NCI-H1930 (cell line): ENCODE data around the gene LMCD1.
"Not testable (repeated sequence)": the region's sequence is repeated elsewhere in the genome, so short reads cannot be mapped to it uniquely, and the experiment has no call there.

Source experiments
- DNase-seq, 2 experiments: peaks; one replicate each; lab custom pipeline; 2025; lab: John Stamatoyannopoulos, UW

Gene LMCD1

DNA sequence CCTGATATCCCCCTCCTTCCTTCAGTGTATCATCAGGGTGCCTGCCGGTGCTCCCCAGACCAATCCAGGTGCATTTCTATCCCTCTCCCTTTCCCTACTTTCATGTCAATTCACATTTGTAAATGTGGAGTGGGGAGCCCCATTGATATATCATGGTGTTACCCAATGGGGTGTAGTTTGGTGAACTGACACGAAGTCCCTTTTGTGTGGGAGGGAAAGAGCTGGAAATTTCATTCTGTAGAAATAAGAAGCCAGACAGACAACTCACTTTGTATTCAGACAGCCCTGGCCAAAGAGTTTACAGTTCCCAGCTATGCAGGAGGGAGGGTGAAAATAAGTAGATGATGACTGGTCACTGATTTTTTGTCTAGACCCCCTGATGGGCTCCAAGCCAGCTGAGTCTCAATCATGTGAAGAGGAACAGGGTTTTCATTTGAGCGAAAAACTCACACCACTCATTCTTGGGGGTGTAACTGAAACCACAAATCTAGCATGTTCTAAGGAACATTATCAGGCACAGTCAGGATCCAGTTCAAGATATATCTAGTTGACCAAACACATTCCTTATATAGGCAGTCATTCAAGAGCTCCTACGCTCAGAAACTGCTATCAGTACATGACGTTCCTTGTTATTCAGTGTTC lies 58.9 kb downstream of the LMCD1 start:
- no peak for DNase-seq

GRCh38 chr3:8561370-8561769 lies 59.7 kb downstream of the LMCD1 start:
- no peak for DNase-seq

DNA sequence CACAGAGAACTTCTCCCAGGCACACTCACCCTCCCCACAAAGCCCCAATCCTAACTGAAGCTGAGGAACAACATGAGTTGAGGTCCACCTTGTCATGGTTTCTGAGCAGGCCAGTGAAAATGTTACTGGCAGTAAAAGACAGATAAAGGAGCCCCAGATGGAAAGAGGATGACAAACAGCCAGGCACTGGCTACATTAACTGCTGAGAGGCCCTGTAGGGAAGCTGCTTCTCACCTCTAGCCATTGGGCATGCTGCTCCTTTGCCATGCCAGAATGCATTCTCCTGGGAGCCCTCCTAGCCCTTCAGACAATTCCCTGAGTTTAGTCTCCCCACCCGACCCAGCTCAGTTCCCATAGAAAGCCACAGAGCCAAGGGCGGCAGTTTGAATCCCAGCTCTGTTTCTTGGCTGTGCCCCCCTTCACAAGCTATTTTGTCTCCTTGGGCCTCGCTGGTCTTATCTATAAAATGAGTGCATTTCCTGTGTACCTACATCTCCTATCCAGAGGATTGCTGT lies 60.5 kb downstream of the LMCD1 start:
- no peak for DNase-seq

GRCh38 chr3:8563146-8563545 lies 61.5 kb downstream of the LMCD1 start:
- DNase-seq = no peak

GRCh38 chr3:8563597-8563996 lies 62.0 kb downstream of the LMCD1 start:
- DNase-seq = no peak

DNA sequence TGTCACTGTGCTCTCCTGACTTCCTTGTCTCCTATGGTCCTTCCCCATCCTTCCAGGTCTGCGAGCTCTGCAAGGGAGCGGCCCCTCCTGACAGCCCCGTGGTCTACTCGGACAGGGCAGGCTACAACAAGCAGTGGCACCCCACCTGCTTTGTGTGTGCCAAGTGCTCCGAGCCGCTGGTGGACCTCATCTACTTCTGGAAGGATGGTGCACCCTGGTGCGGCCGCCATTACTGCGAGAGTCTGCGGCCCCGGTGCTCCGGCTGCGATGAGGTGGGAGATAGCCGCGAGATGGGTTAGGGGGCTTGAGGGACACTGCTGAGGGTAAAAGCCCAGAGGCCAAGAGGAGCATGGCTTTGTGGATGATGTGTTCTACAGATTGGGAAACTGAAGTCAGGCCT lies 63.8 kb downstream of the LMCD1 start:
- no peak for DNase-seq

DNA sequence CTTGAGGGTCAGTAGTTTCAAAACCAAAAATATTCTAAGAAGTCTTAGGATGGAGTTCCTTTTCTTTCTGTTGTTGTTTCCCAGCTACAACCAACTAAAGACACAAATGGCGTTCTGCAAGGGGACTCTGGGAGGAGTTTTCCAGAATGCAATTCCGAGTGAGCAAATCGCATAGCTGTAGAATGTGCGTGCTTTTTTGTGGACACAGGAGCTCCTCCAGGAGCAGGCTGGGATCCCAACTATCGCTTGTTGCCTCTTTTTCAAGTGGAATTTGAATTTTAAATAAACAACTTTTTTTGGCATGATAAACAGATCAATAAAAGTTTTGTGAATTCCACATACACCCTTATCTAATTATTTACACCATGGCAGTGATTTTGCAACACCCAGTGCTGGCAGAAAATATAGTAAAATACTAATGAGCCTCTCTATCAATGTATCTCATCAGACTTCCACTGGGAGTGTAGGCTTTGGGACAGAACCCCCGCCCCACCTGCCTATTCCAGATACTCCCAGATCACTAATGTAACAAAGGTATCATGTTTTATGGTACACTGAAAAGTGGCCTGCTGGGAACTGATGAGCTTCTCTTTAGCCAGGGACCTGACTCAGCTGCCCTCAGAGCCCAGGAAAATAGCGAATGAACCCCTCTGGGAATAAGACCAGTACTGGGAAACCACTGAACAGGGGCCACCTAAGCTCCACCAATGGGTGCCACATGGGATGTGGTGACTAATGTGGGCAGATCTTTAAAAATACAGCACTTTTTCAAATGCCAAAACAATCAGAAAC lies 66.4 kb downstream of the LMCD1 start:
- DNase-seq = no peak

DNA sequence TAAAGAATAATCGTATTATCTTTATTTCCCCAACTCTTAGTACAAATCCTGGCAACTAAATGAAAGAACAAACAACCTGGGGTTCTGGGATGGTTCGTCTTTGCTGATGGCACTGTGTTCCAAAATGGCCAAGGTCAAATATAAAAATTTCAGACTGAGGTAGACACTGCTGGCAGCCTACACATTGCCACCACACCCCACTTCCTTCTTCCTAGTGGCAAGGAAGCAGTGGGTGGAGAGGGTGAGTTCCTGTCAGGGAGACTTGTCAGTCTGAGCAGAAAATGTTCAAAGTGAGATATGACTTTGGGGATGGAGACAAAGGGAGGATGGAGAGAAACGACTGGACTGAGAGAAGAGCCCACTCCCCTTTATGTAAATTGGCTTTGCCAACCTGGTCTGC lies 69.6 kb downstream of the LMCD1 start:
- no peak for DNase-seq

GRCh38 chr3:8573342-8573926 lies 71.8 kb downstream of the LMCD1 start:
- no peak for DNase-seq

DNA sequence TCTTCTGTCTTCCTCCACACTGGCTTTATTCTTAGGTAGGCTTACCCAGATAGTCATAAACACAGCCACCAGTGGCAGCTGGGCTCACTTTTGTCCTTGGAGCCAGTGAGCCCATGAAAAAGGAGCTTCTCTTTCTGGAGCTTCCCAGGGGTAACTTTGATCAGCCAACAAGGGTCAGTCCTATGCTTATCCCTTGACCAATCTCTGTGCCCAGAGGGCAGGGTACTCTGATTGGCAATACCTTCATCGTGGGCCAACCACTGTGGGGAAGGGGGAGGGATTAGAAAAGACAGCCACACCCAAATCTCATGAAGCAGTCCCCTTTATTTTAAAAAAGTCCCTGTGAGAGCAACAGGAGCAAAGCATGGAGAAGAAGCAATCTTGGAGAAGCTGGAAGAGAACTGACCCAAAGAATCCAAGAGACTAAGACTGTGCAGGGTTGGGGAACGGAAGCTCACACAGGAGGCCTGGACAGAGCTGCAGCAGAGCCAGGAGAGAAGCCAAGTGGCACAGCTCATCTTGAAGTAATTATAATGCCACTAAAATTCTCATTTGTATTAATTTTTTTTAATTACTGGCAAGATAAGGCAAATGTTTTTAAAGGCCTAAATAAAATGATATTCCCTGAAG lies 72.5 kb downstream of the LMCD1 start:
- DNase-seq = no peak

DNA sequence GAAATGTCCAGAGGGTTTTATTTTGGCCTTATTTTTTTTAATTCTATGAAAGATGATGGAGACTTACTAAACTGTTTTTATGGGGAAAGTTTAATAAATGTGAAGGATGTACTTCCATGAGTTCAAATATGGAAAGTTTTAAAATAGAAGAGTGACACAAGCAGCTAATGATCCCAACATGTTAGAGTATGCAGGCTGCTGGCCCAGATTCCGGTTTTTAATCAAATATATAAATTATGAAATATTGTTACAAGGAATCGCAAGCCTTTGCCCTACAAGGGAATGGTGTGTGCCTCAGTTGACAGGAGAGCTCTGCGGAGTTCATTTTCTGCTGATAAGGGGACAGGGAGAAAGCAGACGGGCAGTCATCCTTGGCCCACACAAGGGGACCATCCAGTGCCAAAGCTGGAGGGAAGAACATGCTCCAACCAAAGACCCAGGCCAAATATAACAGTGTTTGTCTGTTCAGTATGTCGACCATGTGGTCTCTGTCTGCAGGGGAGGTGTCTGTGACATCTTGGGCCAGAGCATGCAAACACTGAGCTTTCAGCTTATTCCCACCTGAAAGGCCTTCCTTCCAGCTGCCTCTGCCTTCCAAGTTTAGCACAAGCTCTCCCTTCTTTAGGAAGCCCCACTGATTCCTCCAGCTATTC lies 73.2 kb downstream of the LMCD1 start:
- DNase-seq = no peak

DNA sequence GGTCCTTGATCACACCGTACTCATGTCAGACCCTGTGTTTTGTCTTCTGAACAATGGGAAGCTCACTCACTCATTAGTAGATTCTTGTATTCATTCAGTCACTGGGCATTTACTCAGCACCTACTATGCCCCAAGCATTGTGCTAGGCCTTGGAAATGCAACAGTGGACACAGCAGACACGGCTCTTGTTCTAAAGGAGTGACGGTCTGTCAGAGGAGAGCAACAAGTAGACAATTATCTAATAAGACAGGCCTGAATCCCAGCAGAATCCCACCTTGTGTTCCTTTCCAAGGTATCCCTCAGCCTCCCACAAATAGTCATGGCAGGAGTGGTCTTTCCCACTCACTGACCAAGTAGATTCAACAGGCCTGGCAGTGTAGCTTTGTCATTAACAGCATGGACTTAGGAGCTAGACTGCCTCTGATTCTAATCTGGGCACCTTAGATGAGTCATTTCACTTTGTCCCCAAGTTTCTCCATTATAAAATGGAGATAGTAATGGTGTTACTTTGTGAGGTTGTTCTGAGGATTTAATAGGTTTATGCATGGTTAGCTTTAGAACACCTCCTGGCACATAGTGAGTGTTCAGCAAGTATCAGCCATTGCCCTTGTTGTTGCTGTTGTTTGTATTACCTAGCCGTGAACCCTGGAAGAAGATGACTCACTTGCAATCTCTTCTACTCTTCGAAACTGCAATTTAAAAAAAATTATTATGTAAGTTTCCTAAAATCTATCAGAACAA lies 73.9 kb downstream of the LMCD1 start:
- no peak for DNase-seq

- no peak for DNase-seq
These were observed 74.8 kb downstream of the LMCD1 start for GRCh38 chr3:8576436-8576835.

DNA sequence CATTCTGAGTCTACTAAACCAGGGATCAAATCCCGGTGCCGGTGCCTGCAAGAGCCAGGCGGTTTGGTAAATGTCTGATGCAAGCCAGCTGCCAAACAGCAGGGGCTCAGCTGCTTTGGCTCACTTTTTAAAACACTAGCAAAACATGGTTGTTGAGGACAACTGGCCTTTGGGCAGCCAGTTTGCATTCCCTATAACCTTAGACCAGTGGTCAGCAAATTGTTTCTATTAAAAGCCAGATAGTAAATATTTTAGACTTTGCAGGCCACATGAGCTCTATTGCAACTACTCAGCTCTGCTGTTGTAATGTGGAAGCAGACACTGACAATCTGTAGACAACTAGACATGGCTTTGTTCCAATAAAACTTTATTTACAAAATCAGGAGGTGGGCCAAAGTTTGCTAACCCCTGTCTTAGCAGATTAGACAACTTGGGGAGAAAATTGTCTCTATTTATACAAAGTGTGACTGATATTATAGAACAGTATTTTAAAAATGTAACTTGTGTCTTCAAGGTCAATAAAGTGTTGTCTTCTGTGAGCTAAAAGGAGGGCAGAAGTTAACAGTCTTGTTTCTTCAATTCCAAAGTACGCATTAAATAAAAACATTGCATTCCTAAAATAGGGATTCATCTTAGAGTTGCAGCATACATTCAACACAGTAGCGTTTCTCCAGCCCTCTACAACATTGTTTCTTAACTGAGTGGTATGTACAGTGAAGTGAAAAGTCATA lies 75.4 kb downstream of the LMCD1 start:
- DNase-seq = no peak

- DNase-seq = no peak
These were observed 76.7 kb downstream of the LMCD1 start for GRCh38 chr3:8578282-8578681.

GRCh38 chr3:8579096-8579495 lies 77.5 kb downstream of the LMCD1 start:
- DNase-seq = no peak

DNA sequence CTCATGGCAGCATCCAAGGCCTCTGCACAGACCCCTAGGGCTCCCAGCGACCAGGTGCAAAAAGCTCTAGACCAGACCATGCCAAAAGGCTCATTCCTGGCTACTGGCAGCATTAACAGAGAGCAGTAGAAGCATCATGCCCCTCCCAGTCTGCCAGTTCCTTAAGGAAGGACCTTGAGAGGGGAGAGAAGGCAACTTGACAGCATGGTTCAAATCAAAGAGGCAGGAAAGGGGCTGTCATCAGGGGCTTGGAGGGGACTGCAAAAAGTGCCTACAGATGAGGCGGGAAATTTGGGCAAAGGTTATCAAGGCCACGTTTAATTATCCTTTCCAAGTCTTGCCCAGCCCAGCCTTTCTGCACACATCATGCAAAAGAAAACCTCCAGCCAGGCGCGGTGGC lies 78.3 kb downstream of the LMCD1 start:
- DNase-seq = no peak

DNA sequence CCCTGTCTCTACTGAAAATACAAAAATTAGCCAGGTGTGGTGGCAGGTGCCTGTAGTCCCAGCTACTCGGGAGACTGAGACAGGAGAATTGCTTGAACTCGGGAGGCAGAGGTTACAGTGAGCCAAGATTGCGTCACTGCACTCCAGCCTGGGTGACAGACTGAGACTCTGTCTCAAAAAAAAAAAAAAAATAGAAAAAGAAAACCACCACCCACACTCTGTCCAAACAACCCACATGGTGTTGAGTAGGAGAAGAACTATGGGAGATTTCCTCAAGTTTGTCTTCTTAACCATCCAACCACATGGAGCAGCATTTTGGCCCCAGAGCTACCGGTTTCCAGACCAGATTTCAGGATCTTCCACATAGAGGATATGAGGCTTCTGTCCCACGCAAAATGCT lies 78.8 kb downstream of the LMCD1 start:
- DNase-seq = not testable (repeated sequence)

DNA sequence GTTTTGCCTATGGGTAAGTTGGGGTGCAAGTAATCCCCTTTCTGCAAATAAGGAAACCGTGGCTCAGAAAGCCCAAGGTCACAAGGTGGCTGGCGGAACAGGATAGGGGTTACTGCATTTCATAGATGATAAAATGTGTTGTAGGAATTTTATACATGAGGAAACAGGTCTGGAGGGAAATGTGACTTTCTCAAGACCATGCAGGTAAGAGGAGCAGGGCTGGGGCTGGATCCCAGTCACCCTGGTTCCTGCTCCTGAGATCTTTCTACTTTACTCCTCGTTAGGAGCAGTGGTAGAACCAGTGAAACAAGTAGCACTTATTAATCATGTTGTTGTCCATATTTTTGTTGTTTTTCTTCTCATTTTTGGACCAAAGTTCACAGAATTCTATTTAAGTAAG lies 79.8 kb downstream of the LMCD1 start:
- DNase-seq = no peak

DNA sequence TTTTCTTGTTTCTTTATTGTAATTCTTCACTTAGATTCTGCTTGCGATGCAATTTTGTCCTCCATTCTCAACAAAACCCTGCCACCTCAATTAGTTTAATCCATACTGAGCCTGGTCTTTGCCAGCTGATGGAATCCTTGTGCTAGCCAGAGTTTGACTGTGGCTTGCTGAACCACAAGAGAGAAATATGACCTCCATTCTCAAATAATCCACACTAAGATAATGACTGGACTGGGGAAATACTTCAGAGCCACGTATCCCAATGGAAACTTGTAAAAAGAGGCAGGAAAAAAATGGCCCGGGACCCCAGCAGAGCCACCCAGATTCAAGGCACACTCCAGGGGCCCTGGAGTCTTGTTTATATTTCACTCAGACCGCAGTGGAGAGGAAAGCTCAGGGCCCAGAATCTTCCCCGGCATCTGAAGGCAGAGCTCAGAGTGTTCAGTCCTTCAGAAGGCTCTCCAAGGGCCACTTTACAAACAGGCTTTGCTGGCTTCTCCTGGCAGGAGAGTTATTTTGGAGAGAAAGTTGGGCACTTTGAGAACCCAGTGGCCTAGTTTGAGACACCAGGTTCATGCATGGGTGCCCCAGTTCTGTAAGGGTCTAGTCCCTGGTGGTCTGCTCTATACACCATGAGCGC lies 80.3 kb downstream of the LMCD1 start:
- DNase-seq = no peak
